Lung (tissue), 12 donors: ENCODE measurements around the gene TOR1AIP2. TPM values are rescaled to one million over a fixed set of nuclear protein-coding genes. Genes with fewer than 3 reads are reported as not detected.

ENCODE experiments used
- ATAC-seq: fragments of 200-7000 bp; cut with Tn5 transposase; one replicate; pipeline ENCODE4 v1.9.1; 2020; ENCODE audit warnings: moderate number of reproducible peaks; ENCODE audit not compliant: insufficient read depth, low FRiP score
- DNase-seq, 3 donors: peaks; one replicate each; pipeline ENCODE4 v3.0.0-alpha.2; 2013 to 2017
- H3K27ac ChIP-seq, 2 donors: one replicate each; pipeline ENCODE4 v1.5.1; 2013; ENCODE audit warnings: mild to moderate bottlenecking in 2 of 2, moderate library complexity in 2 of 2, control low read depth in 1 of 2, inconsistent platforms in 1 of 2, low read depth in 1 of 2, low read length in 1 of 2
- H3K27me3 ChIP-seq, 3 donors: one replicate each; pipeline ENCODE4 v1.5.1; 2013; ENCODE audit warnings: low read length in 2 of 3; ENCODE audit not compliant: control insufficient read depth in 3 of 3, insufficient read depth in 3 of 3
- H3K36me3 ChIP-seq, 4 donors: one replicate each; pipeline ENCODE4 v1.5.1; 2013; ENCODE audit warnings: low read length in 4 of 4, mild to moderate bottlenecking in 1 of 4, moderate library complexity in 1 of 4; ENCODE audit not compliant: control insufficient read depth in 4 of 4, insufficient read depth in 4 of 4
- H3K4me1 ChIP-seq, 5 donors: one replicate each; pipeline ENCODE4 v1.5.1; 2013; ENCODE audit warnings: low read length in 5 of 5, mild to moderate bottlenecking in 2 of 5, moderate library complexity in 1 of 5; ENCODE audit not compliant: control insufficient read depth in 5 of 5, insufficient read depth in 5 of 5
- H3K4me3 ChIP-seq: one replicate; pipeline ENCODE4 v1.5.1; 2013; ENCODE audit warnings: mild to moderate bottlenecking, control low read depth, moderate library complexity
- H3K9ac ChIP-seq, 2 donors: one replicate each; pipeline ENCODE4 v1.5.1; 2013; ENCODE audit warnings: low read length in 2 of 2, control low read depth in 1 of 2; ENCODE audit not compliant: insufficient read depth in 1 of 2
- H3K9me3 ChIP-seq, 4 donors: one replicate each; pipeline ENCODE4 v1.5.1; 2013; ENCODE audit warnings: low read length in 3 of 4, mild to moderate bottlenecking in 1 of 4, moderate library complexity in 1 of 4; ENCODE audit not compliant: control insufficient read depth in 4 of 4, insufficient read depth in 3 of 4
- WGBS, 2 donors: extraction: QIAGEN DNeasy Blood & Tissue Kit; methylation state at CpG; one replicate each; pipeline ENCODE4 v1.1.7; 2013; 5-methylcytosine and 5-hydroxymethylcytosine counted together
- polyA plus RNA-seq, 2 donors: library from polyadenylated mRNA; stranded (reverse); fragments of 200-250 nt; gene quantifications; one replicate each; pipeline ENCODE4 v1.2.1, GENCODE V29; 2013
- total RNA-seq, 2 donors: library from RNA; depleted of rRNA in 1 of 2; stranded (reverse); fragments of >200 nt in 1 of 2; gene quantifications; one replicate each; pipeline ENCODE4 v1.2.1, GENCODE V29; 2014 to 2021
- TF ChIP-seq, protein P1 (sequence below): IDR thresholded peaks from 2 replicates; pipeline ENCODE4 v1.5.1; 2012; ENCODE audit warnings: mild to moderate bottlenecking; ENCODE audit errors: control extremely low read depth, extremely low read depth
- donor health status: control.
- donor health status: control.
- donor health status: Bipolar disorder and iron deficiency.
- donor health status: healthy.
- donor health status: DM: yes; HTN: yes; CAD: no.

The TOR1AIP2 gene
- total and polyA plus RNA-seq, 4 donors = 10.1 to 118 (median 51.6) TPM

DNA sequence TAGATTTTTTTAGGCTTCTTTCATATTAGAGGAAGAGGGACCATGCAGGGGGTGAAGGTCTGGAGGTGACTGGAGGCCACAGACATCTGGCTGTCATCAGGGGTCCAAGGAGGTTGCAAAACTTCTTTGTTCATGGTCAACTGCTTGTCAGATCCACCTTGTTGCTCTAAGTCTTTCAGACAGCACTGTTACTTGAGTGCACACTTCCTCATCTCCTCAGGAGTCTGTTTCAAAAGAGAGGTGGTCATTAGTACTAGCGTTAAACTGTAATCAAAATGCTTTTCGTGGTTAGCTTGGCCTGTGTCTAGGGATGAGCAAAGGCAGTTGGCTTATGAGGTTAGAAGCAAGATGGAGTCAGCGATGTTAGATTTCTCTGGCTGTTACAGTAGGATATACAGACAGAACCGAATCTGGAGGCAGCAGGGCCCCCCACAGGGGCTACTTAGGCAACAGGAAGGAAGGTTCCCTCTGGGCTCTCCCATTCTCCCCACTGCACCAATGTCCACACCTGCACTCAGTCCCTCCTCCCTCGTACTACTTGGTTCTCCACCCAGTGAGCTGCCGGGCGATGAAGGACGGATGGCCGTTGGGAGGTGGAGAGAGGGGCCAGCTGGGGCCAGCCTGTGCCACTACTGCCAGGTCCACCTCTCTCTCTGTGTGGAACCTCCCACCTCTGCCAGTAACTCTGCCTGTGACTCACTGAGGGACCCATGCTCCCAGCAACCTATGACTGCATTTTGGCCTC is 57.2 kb downstream of the TOR1AIP2 start:
- DNase-seq (no peak), ATAC-seq (no peak)
- Histone ChIP-seq H3K4me1 (peaks cover 0 to 37% (median 4%) of the 10 kb centered on the region in 5 donors), H3K4me3 (no peak overlapping the region), H3K9me3 (no peaks in the 10 kb centered on the region), H3K9ac (no peak overlapping the region), H3K36me3 (no peaks in the 10 kb centered on the region), H3K27ac (no peak overlapping the region), H3K27me3 (peaks cover 0 to 2% (median 0%) of the 10 kb centered on the region in 3 donors)
- TF ChIP-seq, protein P1, sequence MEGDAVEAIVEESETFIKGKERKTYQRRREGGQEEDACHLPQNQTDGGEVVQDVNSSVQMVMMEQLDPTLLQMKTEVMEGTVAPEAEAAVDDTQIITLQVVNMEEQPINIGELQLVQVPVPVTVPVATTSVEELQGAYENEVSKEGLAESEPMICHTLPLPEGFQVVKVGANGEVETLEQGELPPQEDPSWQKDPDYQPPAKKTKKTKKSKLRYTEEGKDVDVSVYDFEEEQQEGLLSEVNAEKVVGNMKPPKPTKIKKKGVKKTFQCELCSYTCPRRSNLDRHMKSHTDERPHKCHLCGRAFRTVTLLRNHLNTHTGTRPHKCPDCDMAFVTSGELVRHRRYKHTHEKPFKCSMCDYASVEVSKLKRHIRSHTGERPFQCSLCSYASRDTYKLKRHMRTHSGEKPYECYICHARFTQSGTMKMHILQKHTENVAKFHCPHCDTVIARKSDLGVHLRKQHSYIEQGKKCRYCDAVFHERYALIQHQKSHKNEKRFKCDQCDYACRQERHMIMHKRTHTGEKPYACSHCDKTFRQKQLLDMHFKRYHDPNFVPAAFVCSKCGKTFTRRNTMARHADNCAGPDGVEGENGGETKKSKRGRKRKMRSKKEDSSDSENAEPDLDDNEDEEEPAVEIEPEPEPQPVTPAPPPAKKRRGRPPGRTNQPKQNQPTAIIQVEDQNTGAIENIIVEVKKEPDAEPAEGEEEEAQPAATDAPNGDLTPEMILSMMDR = no peak
- 54 to 81% methylated on average over 9 of the region's 9 CpGs for WGBS, 2 donors

DNA sequence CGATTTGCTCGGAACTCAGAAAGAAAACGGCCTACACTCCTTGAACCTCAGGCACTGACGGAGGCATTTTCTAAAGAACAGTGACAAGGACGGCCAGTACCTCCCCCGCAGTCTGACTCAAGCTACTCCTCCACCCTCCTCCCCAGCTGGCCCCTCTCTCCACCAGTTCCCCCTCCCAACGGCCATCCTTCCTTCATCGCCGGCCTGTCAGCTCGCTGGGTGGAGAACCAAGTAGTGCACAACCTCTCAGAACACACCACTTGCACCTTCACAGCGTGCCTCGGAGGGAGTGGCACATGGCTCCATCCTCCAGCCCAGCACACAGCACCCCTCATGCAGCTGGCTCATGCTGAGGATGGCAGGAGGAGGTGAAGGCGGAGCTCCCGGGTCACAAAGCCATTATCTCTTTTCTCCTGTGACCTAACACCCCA is 58.8 kb downstream of the TOR1AIP2 start:
- 73 to 80% methylated on average over 14 of the region's 14 CpGs for WGBS, 2 donors
- Histone ChIP-seq H3K27me3 (peaks cover 0 to 2% (median 0%) of the 10 kb centered on the region in 3 donors), H3K27ac (no peak overlapping the region), H3K4me1 (peaks cover 0 to 51% (median 14%) of the 10 kb centered on the region in 5 donors), H3K4me3 (no peak overlapping the region), H3K9me3 (no peaks in the 10 kb centered on the region), H3K9ac (no peak overlapping the region), H3K36me3 (no peaks in the 10 kb centered on the region)
- ATAC-seq = no peak
- TF ChIP-seq, protein P1 = no peak
- DNase-seq = no peak

DNA sequence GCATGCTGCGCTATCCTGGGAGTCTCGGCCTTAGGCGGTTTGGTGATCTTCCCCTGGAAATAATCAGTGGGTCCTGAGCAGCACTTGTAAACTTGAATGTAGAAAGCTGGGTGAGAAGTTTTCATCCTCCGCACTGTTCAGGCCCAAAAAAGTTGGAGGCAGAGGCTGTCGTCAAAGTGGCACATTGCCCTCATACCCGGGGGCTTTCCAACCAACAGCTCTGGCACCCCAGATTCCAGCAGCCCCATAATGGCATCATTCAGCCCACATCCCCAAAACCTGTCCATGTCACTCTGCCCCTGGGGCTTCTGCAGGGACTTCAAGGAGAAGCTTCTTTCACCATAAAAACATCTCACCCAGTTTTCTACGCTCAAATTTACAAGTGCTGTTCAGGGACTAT is 59.3 kb downstream of the TOR1AIP2 start:
- DNase-seq (no peak), ATAC-seq (no peak)
- H3K4me3 ChIP-seq = no peak overlapping the region
- no peak overlapping the region for H3K27ac ChIP-seq
- peaks cover 0 to 52% (median 14%) of the 10 kb centered on the region in 5 donors for H3K4me1 ChIP-seq
- H3K9me3 ChIP-seq = no peaks in the 10 kb centered on the region
- no peaks in the 10 kb centered on the region for H3K36me3 ChIP-seq
- no peak overlapping the region for H3K9ac ChIP-seq
- WGBS, 2 donors = 89 to 92% methylated on average over 7 of the region's 7 CpGs
- TF ChIP-seq, protein P1 = no peak
- H3K27me3 ChIP-seq = peaks cover 0 to 2% (median 0%) of the 10 kb centered on the region in 3 donors
